Endothelial cell of umbilical vein (primary cell): ENCODE measurements around the gene SDCCAG8. TPM values are rescaled to one million over a fixed set of nuclear protein-coding genes. Genes with fewer than 3 reads are reported as not detected.

ENCODE experiments used
- BruUV-seq: library from RNA; stranded (reverse); fragments of 400-500 nt; replicated peaks from 2 replicates; lab custom pipeline; 2021; lab: Mats Ljungman, UMichigan
- CTCF ChIA-PET: fragments of 300-600, 350-600 bp; sonication (Branson Sonifier 250); formaldehyde crosslinking; loops from one replicate; lab custom pipeline; 2021; ENCODE audit warnings: antibody characterized with exemption, inconsistent platforms; lab: Charles Lee
- POLR2A ChIA-PET: fragments of 300-600, 350-600 bp; sonication (Branson Sonifier 250); formaldehyde crosslinking; loops from one replicate; lab custom pipeline; 2021; ENCODE audit warnings: antibody characterized with exemption, inconsistent platforms; lab: Charles Lee
- DNase-seq: peaks from one replicate; pipeline ENCODE4 v3.0.0-alpha.2; 2011; ENCODE audit warnings: low read depth, low spot score
- FAIRE-seq: peaks from 2 replicates; lab custom pipeline; 2011; peaks lifted over from hg19 to GRCh38; lab: Jason Lieb, UNC
- H2AFZ ChIP-seq: 2 replicates; pipeline ENCODE4 v1.6.0; 2012; ENCODE audit warnings: low read depth, low read length, control low read depth, inconsistent platforms
- H3K27ac ChIP-seq: 2 replicates; pipeline ENCODE4 v1.5.1; 2011; ENCODE audit warnings: low read depth, mild to moderate bottlenecking, control low read depth, low read length, moderate library complexity; ENCODE audit not compliant: insufficient read depth
- H3K27me3 ChIP-seq, 2 experiments: 2 replicates each; pipeline versions ENCODE4 v1.6.0 to v1.6.1; 2011; ENCODE audit warnings: low read length in 2 of 2, mixed read lengths in 1 of 2; ENCODE audit not compliant: control insufficient read depth in 2 of 2, insufficient read depth in 2 of 2
- H3K36me3 ChIP-seq, 2 experiments: 2 replicates in 1 of 2; 3 replicates in 1 of 2; pipeline ENCODE4 v1.5.1; 2011; ENCODE audit warnings: low read length in 2 of 2, mild to moderate bottlenecking in 1 of 2, moderate library complexity in 1 of 2; ENCODE audit not compliant: control insufficient read depth in 2 of 2, insufficient read depth in 2 of 2; ENCODE audit errors: extremely low read depth in 1 of 2
- H3K4me1 ChIP-seq: 3 replicates; pipeline ENCODE4 v1.5.1; 2011; ENCODE audit warnings: mild to moderate bottlenecking, low read length; ENCODE audit not compliant: control insufficient read depth, insufficient read depth; ENCODE audit errors: extremely low read depth
- H3K4me2 ChIP-seq: 2 replicates; pipeline ENCODE4 v1.6.1; 2011; ENCODE audit warnings: low read length, control low read depth, mixed read lengths; ENCODE audit not compliant: insufficient read depth
- H3K4me3 ChIP-seq, 3 experiments: fragments of 200-600 bp in 1 of 3; sonication (generic), shearing (Covaris generic) in 1 of 3; replicated peaks in 1 of 3; 2 replicates each; pipeline ENCODE4 v1.5.1; 2011 to 2016; ENCODE audit warnings: control low read depth in 3 of 3, low read length in 3 of 3, mild to moderate bottlenecking in 2 of 3, inconsistent platforms in 1 of 3, low read depth in 1 of 3, moderate library complexity in 1 of 3; ENCODE audit not compliant: insufficient read depth in 1 of 3
- H3K79me2 ChIP-seq: 2 replicates; pipeline ENCODE4 v1.6.0; 2012; ENCODE audit warnings: low read length, inconsistent platforms; ENCODE audit not compliant: control insufficient read depth, insufficient read depth
- H3K9ac ChIP-seq: replicated peaks from 2 replicates; pipeline ENCODE3; 2011; ENCODE audit warnings: low read length, control low read depth; ENCODE audit not compliant: insufficient read depth; ENCODE audit errors: extremely low read depth
- H3K9me1 ChIP-seq: replicated peaks from 3 replicates; pipeline ENCODE4 v1.6.0; 2011; ENCODE audit warnings: mild to moderate bottlenecking, low read length; ENCODE audit not compliant: control insufficient read depth, insufficient read depth; ENCODE audit errors: extremely low read depth
- H3K9me3 ChIP-seq: replicated peaks from 2 replicates; pipeline ENCODE4 v1.5.1; 2012; ENCODE audit warnings: low read length, inconsistent platforms; ENCODE audit not compliant: control insufficient read depth, insufficient read depth
- H4K20me1 ChIP-seq: replicated peaks from 2 replicates; pipeline ENCODE3; 2011; ENCODE audit warnings: mild to moderate bottlenecking, low read length; ENCODE audit not compliant: control insufficient read depth, insufficient read depth; ENCODE audit errors: extremely low read depth
- CTCF ChIP-seq, 2 donors: IDR thresholded peaks; 1 replicate in 1 of 2; 2 replicates in 1 of 2; pipeline ENCODE4 v1.5.1; 2011; ENCODE audit warnings: low read length in 2 of 2, mild to moderate bottlenecking in 2 of 2, moderate library complexity in 2 of 2, control low read depth in 1 of 2, inconsistent platforms in 1 of 2, low read depth in 1 of 2; ENCODE audit not compliant: insufficient read depth in 1 of 2; ENCODE audit errors: extremely low read depth in 1 of 2
- EZH2 ChIP-seq: IDR thresholded peaks from 2 replicates; pipeline ENCODE4 v1.6.1; 2012; ENCODE audit warnings: borderline replicate concordance, low read depth, mild to moderate bottlenecking, moderate library complexity, low read length, inconsistent platforms; ENCODE audit not compliant: severe bottlenecking
- FOS ChIP-seq: IDR thresholded peaks from 2 replicates; pipeline ENCODE4 v1.6.1; 2011; ENCODE audit warnings: mild to moderate bottlenecking, low read length, moderate library complexity, borderline replicate concordance; ENCODE audit not compliant: insufficient read depth
- GATA2 ChIP-seq: IDR thresholded peaks from 2 replicates; pipeline ENCODE4 v1.7.0; 2011; ENCODE audit warnings: low read depth, mild to moderate bottlenecking, moderate library complexity, mixed read lengths, low read length; ENCODE audit not compliant: insufficient read length, insufficient read depth
- JUN ChIP-seq: IDR thresholded peaks from 2 replicates; pipeline ENCODE4 v1.6.1; 2011; ENCODE audit warnings: borderline replicate concordance, low read depth; ENCODE audit not compliant: insufficient read length, insufficient read depth
- MYC ChIP-seq: IDR thresholded peaks from one replicate; pipeline ENCODE4 v1.6.1; 2011; ENCODE audit warnings: mild to moderate bottlenecking, low read depth, low read length
- POLR2A ChIP-seq: IDR thresholded peaks from 2 replicates; pipeline ENCODE4 v1.6.1; 2012; ENCODE audit warnings: low read depth, mild to moderate bottlenecking, control low read depth, low read length
- POLR2AphosphoS5 ChIP-seq: IDR thresholded peaks from 2 replicates; pipeline ENCODE4 v1.6.1; 2012; ENCODE audit warnings: low read depth, mild to moderate bottlenecking, control low read depth, low read length, moderate library complexity; ENCODE audit not compliant: insufficient read depth
- dilution Hi-C: fragments of 300-500 bp; cut with MboI; formaldehyde crosslinking; loops from one replicate; pipeline ENCODE4 v1.15.0; 2019; ENCODE audit warnings: low sequenced_read_pairs; ENCODE audit not compliant: extremely low pct_ligation_motif_present
- intact Hi-C: fragments of 100-400 bp; cut with micrococcal nuclease; formaldehyde crosslinking; loops from one replicate; pipeline ENCODE4 v1.10.0; 2022
- polyA plus RNA-seq, 4 experiments: library from polyadenylated mRNA; depleted of rRNA in 3 of 4; stranded (reverse) in 3 of 4; unstranded in 1 of 4; fragments of >200 nt; gene quantifications; 2 replicates each; pipeline versions ENCODE4 v1.2.1 to v1.2.3, GENCODE V29; 2011 to 2012; ENCODE audit warnings: missing spikeins in 1 of 4
- total RNA-seq: library from RNA; stranded (reverse); gene quantifications from 2 replicates; pipeline ENCODE4 v1.2.3, GENCODE V29; 2021
- TF ChIP-seq, protein P1 (sequence below): IDR thresholded peaks from 2 replicates; pipeline ENCODE4 v1.6.1; 2011; ENCODE audit not compliant: insufficient read depth, insufficient read length

Gene SDCCAG8
- total and polyA plus RNA-seq, 2 donors (not counting 3 experiments of a cell fraction or from before 2014, with no cell fraction given): 14.6 to 25.7 TPM

DNA sequence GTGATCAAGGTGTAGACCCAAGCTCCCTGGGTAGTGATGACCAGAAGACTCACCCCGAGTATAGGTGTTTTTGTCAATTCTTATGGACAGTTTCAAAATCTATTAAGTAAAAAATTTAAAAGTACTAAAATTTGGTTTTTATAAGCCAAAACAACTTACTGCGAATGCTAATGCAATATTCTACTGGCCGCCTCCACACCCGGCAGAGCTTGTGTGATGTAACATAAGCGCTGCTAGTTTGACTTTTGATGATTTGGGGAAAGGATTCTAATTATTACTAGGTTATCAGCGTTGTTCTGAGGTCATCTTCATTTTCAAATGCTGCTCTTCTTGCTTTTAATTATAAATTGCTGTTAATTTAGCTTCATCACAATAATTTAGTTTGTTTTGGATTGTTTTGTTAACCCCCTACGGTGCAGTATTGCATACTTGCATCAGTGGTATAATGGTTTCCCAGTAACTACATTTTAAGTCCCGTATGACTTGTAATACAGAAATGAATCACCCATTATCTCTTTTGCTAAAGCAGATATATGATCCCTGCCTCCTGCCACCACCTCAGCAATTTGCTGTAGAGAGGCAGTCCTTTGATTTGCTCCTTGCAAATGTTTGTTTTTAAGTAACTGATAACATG, 178.0 kb downstream of the SDCCAG8 start:
- dilution Hi-C loops: no loop called here

More for the DNA sequence above, 178.0 kb downstream of the SDCCAG8 start:
- H3K27ac ChIP-seq: no peak overlapping the region
- H4K20me1 ChIP-seq: no peaks in the 10 kb centered on the region
- H3K27me3 ChIP-seq: no peaks in the 10 kb centered on the region
- no peak for TF ChIP-seq JUN
- TF ChIP-seq POLR2AphosphoS5: no peak
- no peak for TF ChIP-seq EZH2
- TF ChIP-seq POLR2A: no peak
- TF ChIP-seq, protein P1, sequence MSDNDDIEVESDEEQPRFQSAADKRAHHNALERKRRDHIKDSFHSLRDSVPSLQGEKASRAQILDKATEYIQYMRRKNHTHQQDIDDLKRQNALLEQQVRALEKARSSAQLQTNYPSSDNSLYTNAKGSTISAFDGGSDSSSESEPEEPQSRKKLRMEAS: no peak
- TF ChIP-seq FOS: no peak
- no peak for TF ChIP-seq GATA2
- TF ChIP-seq CTCF (IDR thresholded peaks at IDR 0.05; ENCODE audit: extremely low read depth in 1 of 2, insufficient read depth in 1 of 2, low read depth in 1 of 2, low read length in 2 of 2): no peak
- TF ChIP-seq MYC: no peak
- no peak overlapping the region for H2AFZ ChIP-seq
- H3K79me2 ChIP-seq: no peaks in the 10 kb centered on the region
- DNase-seq (no peak), FAIRE-seq (no peak)
- no peaks in the 10 kb centered on the region for H3K9me1 ChIP-seq
- H3K4me2 ChIP-seq: no peak overlapping the region
- H3K4me3 ChIP-seq: no peak overlapping the region
- ChIA-PET CTCF (no interaction called here), POLR2A (interaction anchor here (0.6 kb wide), 1 partner anchor 616 kb away, joined by 4 read pairs; no protein-coding TSS in a partner anchor)
- intact Hi-C loops: no loop called here
- H3K4me1 ChIP-seq: no peaks in the 10 kb centered on the region
- no peaks in the 10 kb centered on the region for H3K9me3 ChIP-seq
- BruUV-seq: no TSS peak
- no peak overlapping the region for H3K9ac ChIP-seq
- H3K36me3 ChIP-seq: no peaks in the 10 kb centered on the region
